Stimulated activated naive CD4-positive, alpha-beta T cell treated with Interleukin-2 at 50 U/mL for 16 hours (primary cell): Measurements from ENCODE around the gene TNFAIP2.
"Not testable (repeated sequence)": the region's sequence is repeated elsewhere in the genome, so short reads cannot be mapped to it uniquely, and the experiment has no call there.

Experiments used
- DNase-seq: peaks from one replicate; lab custom pipeline; 2025; lab: John Stamatoyannopoulos, UW

Gene TNFAIP2

DNA sequence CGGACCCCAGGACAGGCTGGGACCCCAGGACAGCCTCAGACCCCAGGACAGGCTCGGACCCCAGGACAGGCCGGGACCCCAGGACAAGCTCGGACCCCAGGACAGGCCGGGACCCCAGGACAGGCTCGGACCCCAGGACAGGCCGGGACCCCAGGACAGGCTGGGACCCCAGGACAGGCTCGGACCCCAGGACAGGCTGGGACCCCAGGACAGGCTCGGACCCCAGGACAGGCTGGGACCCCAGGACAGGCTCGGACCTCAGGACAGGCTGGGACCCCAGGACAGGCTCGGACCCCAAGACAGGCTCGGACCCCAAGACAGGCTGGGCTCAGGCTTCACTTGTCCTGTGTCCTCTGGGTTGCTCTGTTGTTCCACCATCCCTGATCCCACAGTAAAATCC is 32.2 kb downstream of the TNFAIP2 start:
- DNase-seq = not testable (repeated sequence)

DNA sequence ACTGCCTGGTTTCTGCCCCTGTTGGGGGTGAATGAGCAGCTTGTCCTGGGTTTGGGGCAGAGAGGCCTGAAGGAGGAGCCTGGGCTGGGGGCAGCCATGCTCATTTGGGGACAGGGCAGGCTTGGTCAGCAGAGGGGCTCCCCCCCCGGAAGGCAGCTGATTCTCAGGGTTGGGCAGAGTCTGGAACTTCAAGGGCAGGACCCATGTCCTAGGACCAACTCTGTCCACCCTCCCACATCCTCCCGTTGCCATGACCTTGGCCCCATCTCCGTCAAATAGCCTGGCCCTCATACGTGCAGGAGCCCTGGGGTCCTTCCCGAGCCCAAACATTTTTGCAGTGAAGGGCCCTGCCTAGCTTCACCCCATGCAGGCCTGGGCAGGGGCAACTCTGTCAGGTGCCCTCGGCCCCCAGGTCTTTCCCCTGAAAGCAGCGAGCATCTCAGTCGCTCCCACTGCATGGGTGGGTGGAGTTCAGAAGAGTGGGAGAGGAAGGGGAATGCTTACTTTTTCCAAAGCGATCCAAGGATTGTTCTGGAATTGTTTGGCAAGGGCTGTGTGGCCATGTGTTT is 32.6 kb downstream of the TNFAIP2 start:
- no peak for DNase-seq

DNA sequence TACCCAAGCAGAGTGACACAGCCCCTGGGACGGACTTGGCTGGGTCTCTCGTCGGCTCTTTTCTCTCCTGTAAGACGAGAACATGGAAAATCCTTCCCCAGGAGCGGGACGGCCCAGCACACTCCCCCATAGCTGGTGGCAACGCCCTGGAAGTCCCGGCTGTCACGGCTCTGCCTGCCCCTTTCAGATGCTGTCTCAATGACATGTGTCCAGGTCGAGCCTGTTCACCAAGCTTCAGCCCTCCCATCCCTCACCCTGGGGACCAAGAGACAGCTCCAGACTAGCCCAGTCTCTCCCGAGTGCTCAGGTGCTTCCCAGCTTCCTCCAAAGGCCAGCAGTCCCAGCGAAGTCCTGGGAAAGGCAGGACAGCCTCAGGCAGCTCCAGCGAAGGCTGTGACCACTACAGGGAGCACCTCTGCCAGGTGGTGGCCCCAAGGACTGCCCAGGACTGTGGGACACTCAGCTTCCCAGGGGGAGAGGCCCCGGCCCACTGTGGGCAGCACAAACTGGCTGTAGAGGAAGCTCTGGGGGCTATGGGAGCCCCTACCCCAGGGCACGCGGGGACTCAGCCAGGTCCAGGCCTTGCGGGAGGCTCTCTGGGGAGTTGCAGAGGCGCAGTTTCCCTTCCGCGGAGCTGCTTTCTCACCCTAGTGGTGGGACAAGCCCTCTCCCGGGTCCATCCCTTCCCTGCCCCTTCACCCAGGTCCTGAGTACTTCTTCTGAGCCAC is 33.6 kb downstream of the TNFAIP2 start:
- no peak for DNase-seq

DNA sequence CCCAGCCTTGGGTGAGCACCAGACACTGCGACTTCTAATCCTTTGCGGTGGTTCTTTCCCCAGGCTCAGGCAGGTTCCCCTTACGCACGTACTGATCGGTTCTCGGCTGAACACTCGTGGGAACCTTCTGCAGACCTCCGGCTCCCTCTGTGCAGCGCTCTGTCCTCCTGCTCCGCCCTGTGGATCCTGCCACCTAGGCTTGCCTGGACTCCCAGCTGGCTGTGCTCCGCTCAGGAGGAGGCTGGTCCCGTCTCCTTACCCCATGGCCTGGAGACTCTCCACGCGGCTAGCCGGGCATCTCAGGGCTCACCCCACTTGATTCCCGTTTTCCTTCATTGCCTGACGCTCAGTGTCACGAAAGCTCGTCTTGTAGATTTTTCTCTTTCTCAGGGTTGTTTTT is 34.7 kb downstream of the TNFAIP2 start:
- DNase-seq = no peak

DNA sequence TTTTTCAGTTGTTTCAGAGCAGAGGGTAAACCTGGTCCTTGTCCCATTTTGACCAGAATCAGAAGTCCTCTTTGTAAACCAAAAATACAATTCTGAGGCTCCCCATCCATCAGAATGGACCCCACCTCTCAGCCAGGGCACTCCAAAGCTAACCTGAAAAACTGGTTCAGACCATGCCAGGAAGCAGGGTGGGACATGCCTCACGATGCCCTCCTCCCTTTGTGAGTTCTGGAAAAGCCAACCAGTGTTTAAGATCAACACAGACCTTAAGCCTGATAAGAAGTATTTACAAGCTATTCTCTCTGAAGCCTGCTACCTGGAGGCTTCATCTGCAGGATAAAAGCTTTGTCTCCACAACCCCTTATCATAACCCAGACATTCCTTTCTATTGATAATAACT is 35.4 kb downstream of the TNFAIP2 start:
- DNase-seq = no peak

DNA sequence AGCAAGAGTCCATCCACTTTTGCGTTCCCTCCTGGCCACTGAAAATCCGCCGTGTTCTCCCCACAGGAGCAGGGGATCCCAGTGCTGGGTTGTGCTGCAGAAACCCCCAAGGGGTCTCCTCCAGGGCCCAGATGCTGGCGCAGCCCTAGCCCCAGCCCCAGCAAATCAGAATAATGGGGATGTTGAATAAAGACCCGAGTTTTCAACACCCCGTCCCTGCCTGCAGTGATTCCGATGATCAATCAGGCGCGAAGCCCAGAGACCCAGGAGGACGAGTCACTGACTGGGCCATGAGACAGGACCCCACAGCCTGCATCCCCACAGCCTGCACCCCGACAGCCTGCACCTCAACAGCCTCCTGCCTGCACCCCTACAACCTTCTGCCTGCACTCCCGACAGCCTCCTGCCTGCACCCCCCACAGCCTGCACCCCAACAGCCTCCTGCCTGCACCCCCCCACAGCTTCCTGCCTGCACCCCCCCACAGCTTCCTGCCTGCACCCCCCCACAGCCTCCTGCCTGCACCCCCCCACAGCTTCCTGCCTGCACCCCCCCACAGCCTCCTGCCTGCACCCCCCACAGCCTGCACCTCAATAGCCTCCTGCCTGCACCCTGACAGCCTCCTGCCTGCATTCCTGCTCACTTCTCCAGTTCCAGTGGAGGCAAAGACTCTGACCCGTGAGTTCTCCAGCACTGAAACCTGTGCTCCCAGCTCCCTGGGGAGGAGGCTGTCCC is 37.2 kb downstream of the TNFAIP2 start:
- DNase-seq = no peak

DNA sequence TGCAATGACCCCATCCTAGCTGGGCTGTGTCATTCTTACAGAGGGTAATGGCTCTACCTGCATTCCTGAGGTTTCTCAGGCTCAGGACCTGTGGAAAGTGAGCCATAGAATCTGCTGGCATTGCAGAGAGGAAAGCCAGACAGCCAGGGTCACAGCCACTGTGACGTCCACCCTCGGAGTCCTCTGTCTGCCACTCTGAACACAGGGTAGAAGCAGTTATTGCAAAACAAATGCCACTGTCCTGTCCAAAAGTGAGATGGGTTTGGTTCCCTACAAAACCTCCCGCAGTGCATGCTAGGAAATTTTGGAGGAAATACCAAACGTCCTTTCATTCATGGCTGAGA is 37.8 kb downstream of the TNFAIP2 start:
- no peak for DNase-seq

DNA sequence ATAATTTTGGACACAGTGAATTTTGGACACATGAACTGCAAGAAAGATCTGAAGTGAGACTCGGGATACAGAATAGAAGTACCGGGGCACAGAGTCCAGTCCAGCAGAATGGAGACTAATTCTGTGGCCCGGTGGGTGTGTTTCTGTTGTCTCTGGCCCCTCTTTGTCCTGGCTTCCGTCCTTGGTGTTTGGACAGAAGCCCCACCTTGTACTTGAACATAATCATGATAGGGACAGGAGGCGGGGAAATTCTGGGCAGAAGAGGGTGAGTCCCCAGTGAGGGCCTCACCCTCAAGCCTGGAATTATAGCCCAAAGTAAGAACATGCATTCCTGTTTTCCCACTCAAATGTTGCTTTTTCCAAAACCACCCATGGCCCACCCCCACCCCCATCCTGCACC is 39.9 kb downstream of the TNFAIP2 start:
- DNase-seq = no peak

DNA sequence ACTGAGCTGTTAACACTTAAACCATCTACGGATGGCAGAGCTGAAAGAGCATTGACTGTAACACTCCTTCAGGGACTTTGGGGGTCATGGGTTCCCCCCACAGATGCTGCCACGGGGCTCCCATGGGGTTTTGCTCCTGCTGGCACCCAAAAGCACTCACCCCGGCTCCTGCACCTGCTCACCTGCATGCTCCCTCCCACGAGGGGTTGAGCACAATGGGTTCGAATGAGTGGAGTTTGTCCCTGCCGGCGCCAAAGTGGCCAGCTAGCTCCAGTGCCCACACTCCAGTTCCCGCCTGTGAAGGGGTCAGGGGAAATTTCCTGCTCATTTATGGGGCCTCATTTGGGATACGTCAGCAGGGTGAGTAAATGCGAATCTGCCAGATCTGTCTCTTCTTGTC is 40.7 kb downstream of the TNFAIP2 start:
- no peak for DNase-seq

DNA sequence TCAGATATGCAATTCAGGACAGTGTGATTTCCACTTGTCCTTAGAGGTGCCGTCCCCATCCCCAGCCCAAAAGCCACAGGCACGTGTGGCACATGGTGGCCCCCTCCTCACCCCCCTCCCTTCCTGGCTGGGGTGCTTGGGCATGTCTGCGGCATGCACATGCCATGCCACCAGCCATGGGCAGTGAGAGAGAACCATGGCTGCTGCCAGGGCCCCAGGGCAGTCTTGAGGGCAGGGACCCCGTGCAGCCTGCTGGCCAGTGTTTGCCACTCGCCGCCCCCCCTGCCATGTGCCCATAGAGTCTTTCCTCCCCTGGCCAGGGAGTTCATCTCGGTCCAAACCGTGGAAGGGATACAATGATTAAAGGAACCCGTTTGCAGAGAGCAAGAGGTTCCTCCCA is 41.5 kb downstream of the TNFAIP2 start:
- no peak for DNase-seq

DNA sequence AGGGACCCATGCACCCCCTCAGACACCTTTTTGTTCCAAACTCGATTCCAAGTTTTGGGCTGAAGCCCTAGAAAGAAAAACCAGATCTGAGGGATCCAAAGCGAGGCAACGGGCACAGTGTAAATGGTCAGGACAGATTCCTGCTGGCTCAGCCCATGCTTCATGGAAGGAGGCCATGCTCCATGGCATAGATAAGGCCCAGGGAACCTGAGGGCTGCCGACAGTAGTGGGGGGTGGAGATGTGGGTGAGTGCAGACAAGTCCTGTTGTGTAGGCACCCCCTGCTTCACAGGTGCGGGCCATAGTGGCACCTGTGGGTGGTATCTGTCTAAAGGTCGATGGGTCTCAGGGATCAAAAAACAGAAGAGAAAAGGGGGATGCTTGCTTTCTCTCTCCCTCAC is 42.1 kb downstream of the TNFAIP2 start:
- no peak for DNase-seq

DNA sequence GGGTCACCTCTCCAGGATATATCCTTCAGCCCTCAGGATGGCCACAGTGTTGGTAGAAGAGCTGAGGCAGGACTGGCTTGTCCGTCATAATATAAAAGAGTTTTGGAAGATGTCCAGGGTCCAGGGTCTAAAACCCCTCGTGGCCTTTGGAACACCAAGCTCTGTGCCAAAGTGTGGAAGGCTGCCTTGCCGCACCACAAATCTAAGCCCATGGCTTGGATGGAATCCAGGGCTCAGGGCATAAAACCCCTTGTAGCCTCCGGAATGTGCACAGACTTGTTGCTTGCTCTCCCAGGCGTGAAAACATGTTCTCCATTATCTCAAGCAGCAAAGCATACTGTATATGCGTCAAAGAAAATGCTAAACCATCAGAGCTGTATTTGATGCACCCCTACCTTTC is 46.7 kb downstream of the TNFAIP2 start:
- DNase-seq = no peak

DNA sequence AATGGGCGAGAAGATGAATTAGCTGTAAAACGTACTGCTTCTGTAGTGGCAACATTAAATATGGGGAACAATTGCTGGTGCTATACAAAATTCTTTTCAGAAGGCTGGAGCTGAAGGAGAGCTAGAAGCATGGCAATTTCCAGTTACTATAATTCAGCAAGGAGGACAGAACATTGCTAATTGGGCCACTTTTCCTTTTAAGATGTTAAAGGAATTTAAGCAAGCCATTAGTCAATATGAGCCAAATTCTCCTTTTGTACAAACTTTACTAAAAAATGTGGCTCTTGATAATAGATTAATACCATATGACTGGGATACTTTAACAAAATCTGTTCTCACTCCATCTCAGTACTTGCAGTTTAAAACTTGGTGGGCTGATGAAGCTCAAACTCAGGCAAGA is 47.9 kb downstream of the TNFAIP2 start:
- not testable (repeated sequence) for DNase-seq

DNA sequence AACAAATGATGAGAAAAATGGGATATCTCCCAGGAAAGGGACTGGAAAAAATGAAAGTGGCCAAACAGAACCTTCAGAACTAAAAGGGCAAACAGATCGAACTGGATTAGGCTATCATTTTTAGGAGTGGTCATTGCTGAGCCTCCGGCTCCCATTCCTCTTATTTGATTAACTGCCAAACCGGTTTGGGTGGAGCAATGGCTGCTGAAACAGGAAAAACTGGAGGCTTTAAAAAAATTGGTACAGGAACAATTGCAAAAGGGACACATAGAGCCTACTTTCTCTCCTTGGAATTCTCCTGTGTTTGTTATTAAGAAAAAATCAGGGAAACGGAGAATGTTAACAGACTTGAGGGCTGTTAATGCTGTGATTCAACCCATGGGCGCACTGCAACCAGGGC is 49.7 kb downstream of the TNFAIP2 start:
- DNase-seq = no peak

DNA sequence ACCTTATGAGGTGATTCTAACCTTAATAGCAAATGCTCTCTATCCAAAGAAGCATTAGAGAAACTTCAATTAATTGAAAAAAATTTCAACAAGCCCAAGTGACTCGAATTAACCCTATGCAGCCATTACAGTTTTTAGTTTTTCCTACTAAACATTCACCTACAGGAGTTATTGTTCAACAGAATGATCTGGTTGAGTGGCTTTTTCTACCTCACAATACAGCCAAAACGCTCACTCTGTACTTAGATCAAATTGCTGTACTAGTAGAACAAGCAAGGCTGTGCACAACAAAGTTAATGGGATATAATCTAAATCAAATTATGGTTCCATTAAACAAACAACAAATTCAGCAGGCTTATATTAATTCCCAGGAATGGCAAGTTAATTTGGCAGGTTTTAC is 50.6 kb downstream of the TNFAIP2 start:
- DNase-seq = not testable (repeated sequence)

DNA sequence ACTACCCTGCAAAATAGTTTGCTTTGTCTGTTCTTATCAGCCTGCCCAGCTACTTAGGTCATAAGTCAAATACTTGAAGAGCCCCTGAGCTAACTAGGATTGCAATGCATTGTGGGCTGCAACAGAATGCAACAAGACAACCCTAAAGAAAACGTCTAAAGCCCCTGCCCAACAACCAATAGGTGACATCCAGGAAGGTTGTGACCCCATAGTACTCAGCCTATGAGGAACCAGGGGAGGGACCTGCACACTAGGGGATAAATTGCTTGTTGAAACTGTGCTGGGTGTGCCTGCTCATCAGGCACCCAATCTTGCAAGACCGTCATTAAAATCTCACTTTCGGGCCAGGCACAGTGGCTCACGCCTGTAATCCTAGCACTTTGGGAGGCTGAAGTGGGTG is 52.9 kb downstream of the TNFAIP2 start:
- DNase-seq = not testable (repeated sequence)

DNA sequence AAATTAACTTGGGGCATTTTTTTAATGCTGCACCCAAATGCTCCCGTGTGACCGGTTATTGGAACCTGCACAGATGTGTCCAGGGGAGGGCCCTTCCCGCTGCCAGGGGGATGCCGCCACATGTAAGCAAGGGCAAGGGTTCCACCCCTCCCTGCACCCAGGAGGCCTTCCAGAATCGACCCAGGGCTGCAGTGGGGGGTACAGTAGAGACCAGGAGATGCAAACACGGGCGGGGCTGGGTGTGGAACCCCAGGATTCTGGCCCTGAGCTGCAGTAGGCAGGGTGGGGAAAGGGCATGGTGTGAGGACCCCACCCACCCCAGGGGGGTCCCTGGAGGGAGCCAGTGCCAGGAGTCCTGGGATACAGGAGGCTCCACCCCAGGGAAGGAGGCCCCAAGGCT is 54.1 kb downstream of the TNFAIP2 start:
- no peak for DNase-seq

DNA sequence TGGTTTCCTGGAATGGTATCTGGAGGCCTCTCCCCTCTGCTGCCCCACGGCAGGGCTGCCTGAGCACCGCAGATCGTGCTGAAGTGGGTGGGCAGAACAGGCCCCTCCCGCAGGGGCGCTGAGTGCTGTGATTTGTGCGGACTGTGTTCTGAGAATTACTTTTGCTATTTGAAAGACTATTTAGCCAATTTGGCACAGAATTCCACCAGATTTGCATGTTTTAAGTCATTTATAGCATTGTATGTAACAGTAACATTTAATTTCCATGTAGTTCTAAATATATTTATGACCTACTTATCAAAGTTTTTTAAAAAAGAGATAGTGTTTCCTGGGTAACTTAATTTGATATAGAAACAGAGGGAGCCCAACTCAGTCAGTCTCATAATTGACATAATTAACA is 55.3 kb downstream of the TNFAIP2 start:
- DNase-seq = no peak

DNA sequence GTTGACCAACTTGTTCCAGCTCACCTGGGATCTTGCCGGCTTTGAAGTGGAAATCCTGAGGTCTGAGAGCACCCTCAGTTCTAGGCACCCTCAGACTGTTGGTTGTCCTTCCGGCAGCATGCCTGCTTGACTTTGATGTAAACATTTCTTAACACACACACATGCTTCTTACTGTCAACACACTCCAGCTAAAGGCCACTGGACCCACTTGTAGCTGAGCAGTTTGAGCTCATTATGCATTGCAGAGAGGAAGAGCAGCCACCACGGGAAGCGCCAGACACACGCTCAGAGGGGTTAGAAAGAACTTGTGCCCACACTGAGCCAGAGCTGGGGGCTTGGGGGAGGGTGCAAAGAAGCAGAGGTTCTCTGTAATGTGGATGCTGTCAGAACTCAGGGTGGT is 55.8 kb downstream of the TNFAIP2 start:
- no peak for DNase-seq

DNA sequence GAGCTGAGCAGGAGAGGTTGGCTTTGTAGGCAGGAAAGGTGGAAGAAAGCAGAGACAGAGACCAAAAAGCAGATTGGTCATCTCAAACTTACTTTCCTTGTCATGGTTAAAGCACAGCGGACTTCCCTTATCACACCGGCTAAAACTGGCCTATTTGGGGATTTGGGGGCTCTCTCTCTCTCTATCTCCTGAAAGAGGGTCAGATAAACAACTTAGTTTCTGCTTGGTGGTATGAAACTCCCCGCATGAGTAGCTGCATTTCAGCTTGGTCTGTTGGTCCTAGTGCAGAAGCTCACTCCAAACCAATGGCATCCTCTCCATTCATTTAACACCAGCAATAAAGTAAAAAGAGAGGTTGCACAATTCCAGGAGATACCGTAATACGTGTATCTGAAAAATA is 57.1 kb downstream of the TNFAIP2 start:
- DNase-seq = no peak

DNA sequence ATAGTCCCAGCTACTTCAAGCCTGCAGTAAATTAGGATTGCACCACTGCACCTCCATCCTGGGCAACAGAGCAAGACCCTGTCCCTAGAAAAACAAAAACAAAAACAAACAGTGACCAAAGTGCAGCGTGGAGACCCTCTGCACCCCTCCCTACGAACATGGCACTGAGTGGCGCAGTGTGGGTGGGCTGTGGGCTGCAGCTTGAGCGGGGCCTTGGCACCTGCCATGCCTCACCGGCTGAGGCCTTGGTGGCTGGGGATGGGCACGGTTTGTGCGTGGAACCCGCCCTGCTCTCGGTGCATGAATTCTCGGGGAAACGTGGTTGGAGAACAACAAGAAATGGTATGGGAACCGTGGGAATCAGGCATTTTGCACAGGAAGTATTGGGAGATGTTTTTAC is 60.8 kb downstream of the TNFAIP2 start:
- DNase-seq = no peak

DNA sequence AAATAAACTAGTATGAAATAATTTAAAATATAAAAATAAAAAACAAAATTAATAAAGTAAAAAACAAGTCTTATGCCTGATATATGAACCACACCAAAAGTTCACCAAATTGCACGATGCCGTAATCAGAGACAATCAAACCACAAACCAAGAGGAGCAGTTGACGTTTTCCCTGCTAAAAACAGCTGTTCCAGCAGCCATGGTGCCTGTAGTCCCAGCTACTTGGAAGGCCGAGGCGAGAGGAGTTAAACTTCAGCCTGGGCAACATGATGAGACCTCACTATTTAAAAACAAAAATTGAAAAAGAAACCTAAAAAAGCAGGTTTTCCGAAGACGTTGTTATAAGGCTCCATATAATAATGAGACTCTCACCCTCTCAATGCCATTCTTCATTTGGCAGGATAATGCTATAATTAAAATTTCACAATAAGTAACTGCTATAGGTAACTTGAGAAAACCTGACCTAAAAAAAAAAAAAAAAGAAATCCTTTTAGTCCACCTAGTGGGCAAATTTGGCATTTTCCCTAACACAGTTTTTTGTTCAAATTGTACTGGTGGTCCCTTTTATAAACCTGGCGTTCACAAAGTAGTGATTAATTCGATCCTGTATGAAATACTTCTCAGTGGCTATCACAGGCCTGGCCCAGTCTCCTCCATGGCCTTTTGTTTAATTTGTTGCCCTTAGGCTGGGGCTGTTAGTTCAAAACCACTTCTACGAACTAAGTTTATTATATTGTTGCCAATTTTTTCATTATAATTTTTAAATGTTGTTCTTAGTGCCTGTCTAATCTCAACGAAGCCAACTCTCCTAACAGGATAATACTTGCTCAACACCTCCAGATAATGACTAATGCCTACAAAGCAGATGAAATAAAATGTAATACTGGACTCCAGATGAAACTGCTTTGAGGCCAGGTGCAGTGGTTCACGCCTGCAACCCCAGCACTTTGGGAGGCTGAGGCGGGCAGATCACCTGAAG is 62.1 kb downstream of the TNFAIP2 start:
- no peak for DNase-seq
